HepG2 (cell line): ENCODE data around the gene MRFAP1L1. TPM values are rescaled to one million over a fixed set of nuclear protein-coding genes. Genes with fewer than 3 reads are reported as not detected.
A peak's percentile ranks its signal among the peaks of the same experiment; 100 is the strongest.

Experiments used
- DBP ChIP-seq: sonication (generic); formaldehyde crosslinking; IDR thresholded peaks from 2 replicates; pipeline ENCODE4 v1.4.0; 2020; ENCODE audit warnings: missing genetic modification reagents; ENCODE audit errors: not compliant biosample characterization
- GATA4 ChIP-seq: sonication (generic); IDR thresholded peaks from 2 replicates; pipeline ENCODE4 v1.6.1; 2016; ENCODE audit warnings: antibody characterized with exemption, low read depth, borderline replicate concordance
- GATAD1 ChIP-seq: IDR thresholded peaks from 2 replicates; pipeline ENCODE4 v1.6.1; 2016; ENCODE audit warnings: missing genetic modification reagents, missing compliant biosample characterization
- MAFF ChIP-seq: IDR thresholded peaks from 2 replicates; pipeline ENCODE4 v1.6.1; 2011; ENCODE audit warnings: low read depth, low read length, improper control_type of control experiment
- MAZ ChIP-seq, 2 experiments: sonication (generic) in 1 of 2; formaldehyde crosslinking in 1 of 2; IDR thresholded peaks; 2 replicates each; pipeline versions ENCODE4 v1.5.0 to v1.6.1; 2012 to 2020; ENCODE audit warnings: low read depth in 2 of 2, mild to moderate bottlenecking in 2 of 2, borderline replicate concordance in 1 of 2, improper control_type of control experiment in 1 of 2, low read length in 1 of 2, missing genetic modification reagents in 1 of 2, moderate library complexity in 1 of 2
- NFAT5 ChIP-seq: sonication (generic); formaldehyde crosslinking; IDR thresholded peaks from 2 replicates; pipeline ENCODE4 v1.4.0; 2020; ENCODE audit warnings: missing genetic modification reagents
- PRPF4 ChIP-seq: fragments of 200-400 bp; formaldehyde crosslinking; IDR thresholded peaks from 2 replicates; pipeline ENCODE4 v1.6.1; 2016; ENCODE audit warnings: low read length, low read depth; ENCODE audit not compliant: poor library complexity, severe bottlenecking
- RBAK ChIP-seq: sonication (generic); formaldehyde crosslinking; IDR thresholded peaks from 2 replicates; pipeline ENCODE4 v1.5.1; 2020; ENCODE audit warnings: mild to moderate bottlenecking, missing genetic modification reagents
- SMARCE1 ChIP-seq: fragments of 450-650 bp; IDR thresholded peaks from 2 replicates; pipeline ENCODE4 v1.6.1; 2017; ENCODE audit warnings: borderline replicate concordance
- ZBTB21 ChIP-seq: sonication (generic); formaldehyde crosslinking; IDR thresholded peaks from 2 replicates; pipeline ENCODE4 v1.4.0; 2020; ENCODE audit warnings: missing genetic modification reagents
- ZFP37 ChIP-seq: sonication (generic); formaldehyde crosslinking; IDR thresholded peaks from 2 replicates; pipeline ENCODE4 v1.4.0; 2020; ENCODE audit warnings: missing genetic modification reagents, borderline replicate concordance
- ZFP82 ChIP-seq: sonication (generic); formaldehyde crosslinking; IDR thresholded peaks from 2 replicates; pipeline ENCODE4 v1.5.1; 2020; ENCODE audit warnings: mild to moderate bottlenecking, missing genetic modification reagents, borderline replicate concordance
- ZNF121 ChIP-seq: sonication (generic); formaldehyde crosslinking; IDR thresholded peaks from 2 replicates; pipeline ENCODE4 v1.5.0; 2020; ENCODE audit warnings: mild to moderate bottlenecking, missing genetic modification reagents
- ZNF205 ChIP-seq: IDR thresholded peaks from 2 replicates; pipeline ENCODE4 v1.6.1; 2018; ENCODE audit warnings: missing biosample characterization, missing genetic modification reagents
- ZNF263 ChIP-seq: sonication (generic); formaldehyde crosslinking; IDR thresholded peaks from 2 replicates; pipeline ENCODE4 v1.4.0; 2020; ENCODE audit warnings: missing genetic modification reagents
- ZNF563 ChIP-seq: sonication (generic); formaldehyde crosslinking; IDR thresholded peaks from 2 replicates; pipeline ENCODE4 v1.8.0; 2022; ENCODE audit warnings: mild to moderate bottlenecking, moderate library complexity, missing genetic modification reagents
- ZNF616 ChIP-seq: sonication (generic); formaldehyde crosslinking; IDR thresholded peaks from 2 replicates; pipeline ENCODE4 v1.5.0; 2020; ENCODE audit warnings: low read depth, mild to moderate bottlenecking, missing genetic modification reagents
- ZSCAN12 ChIP-seq: sonication (generic); formaldehyde crosslinking; IDR thresholded peaks from 2 replicates; pipeline ENCODE4 v1.9.0; 2021; ENCODE audit warnings: mild to moderate bottlenecking, missing genetic modification reagents
- polyA plus RNA-seq, 8 experiments: library from polyadenylated mRNA; depleted of rRNA in 3 of 8; stranded (reverse) in 7 of 8; unstranded in 1 of 8; fragments of >200 nt; fragmentation: Illumina TruSeq in 4 of 8; extraction: Trizol in 4 of 8; gene quantifications; 2 replicates each; pipeline versions ENCODE4 v1.2.1 to v1.2.3, GENCODE V29; 2011 to 2016; ENCODE audit warnings: low read depth in 4 of 8, missing spikeins in 1 of 8, mixed read lengths in 1 of 8; ENCODE audit not compliant: insufficient read depth in 1 of 8
- total RNA-seq, 5 experiments: library from RNA; depleted of rRNA; stranded (reverse); fragments of >200 nt; fragmentation: Illumina TruSeq; extraction: Trizol; gene quantifications; 2 replicates each; pipeline ENCODE4 v1.2.3, GENCODE V29; 2016; ENCODE audit warnings: low read depth in 1 of 5
- TF ChIP-seq, protein P1 (sequence below): conservative IDR thresholded peaks from 2 replicates; pipeline ENCODE4 v1.6.1; 2018; ENCODE audit warnings: missing genetic modification reagents

Gene MRFAP1L1
- total and polyA plus RNA-seq, 2 of the 13 experiments (the other 11 are each of a cell fraction or from before 2014, with no cell fraction given): 44.8 to 76.6 TPM

GRCh38 chr4:6695660-6696610, 13.7 kb downstream of the MRFAP1L1 start (continued):
- TF ChIP-seq ZFP82 (CRISPR knock-in tag) (no peak), PRPF4 (no peak), MAFF (no peak), ZFP37 (CRISPR knock-in tag) (peak; percentile 69; the same call in 1 of the 2 replicates), GATAD1 (CRISPR knock-in tag) (peak; percentile 73), ZBTB21 (CRISPR knock-in tag) (no peak; the same call in 1 of the 2 replicates), GATA4 (peak; percentile 58; the same call in 1 of the 2 replicates), NFAT5 (CRISPR knock-in tag) (no peak), RBAK (CRISPR knock-in tag) (peak; percentile 60; the same call in 1 of the 2 replicates), ZNF121 (peak; percentile 91), ZNF563 (CRISPR knock-in tag) (peak; percentile 60; the same call in 1 of the 2 replicates), MAZ (IDR thresholded peaks at IDR 0.05; ENCODE audit: borderline replicate concordance, low read depth, low read length) (no peak), MAZ (CRISPR knock-in tag; IDR thresholded peaks at IDR 0.05; ENCODE audit: low read depth) (peak; percentile 90), ZNF205 (CRISPR knock-in tag) (peak; percentile 88; the same call in 1 of the 2 replicates), SMARCE1 (no peak), ZNF263 (CRISPR knock-in tag) (peak; percentile 29; the same call in 1 of the 2 replicates), ZSCAN12 (CRISPR knock-in tag) (peak; percentile 56; the same call in 1 of the 2 replicates), ZNF616 (CRISPR knock-in tag) (no peak), DBP (CRISPR knock-in tag) (no peak)
- TF ChIP-seq, protein P1, sequence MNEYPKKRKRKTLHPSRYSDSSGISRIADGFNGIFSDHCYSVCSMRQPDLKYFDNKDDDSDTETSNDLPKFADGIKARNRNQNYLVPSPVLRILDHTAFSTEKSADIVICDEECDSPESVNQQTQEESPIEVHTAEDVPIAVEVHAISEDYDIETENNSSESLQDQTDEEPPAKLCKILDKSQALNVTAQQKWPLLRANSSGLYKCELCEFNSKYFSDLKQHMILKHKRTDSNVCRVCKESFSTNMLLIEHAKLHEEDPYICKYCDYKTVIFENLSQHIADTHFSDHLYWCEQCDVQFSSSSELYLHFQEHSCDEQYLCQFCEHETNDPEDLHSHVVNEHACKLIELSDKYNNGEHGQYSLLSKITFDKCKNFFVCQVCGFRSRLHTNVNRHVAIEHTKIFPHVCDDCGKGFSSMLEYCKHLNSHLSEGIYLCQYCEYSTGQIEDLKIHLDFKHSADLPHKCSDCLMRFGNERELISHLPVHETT (CRISPR knock-in tag): peak; percentile 52; the same call in 1 of the 2 replicates
